Peyer's patch (tissue), 4 donors: ENCODE data around the gene WWTR1.

ENCODE experiments used
- CTCF ChIP-seq, 6 experiments: fragments of 450-650 bp in 4 of 6; fragments of 200-600 bp in 2 of 6; sonication (generic) in 1 of 6; IDR thresholded peaks; one replicate each; pipeline ENCODE4 v1.5.1; 2017 to 2019; ENCODE audit warnings: antibody characterized with exemption in 6 of 6, mild to moderate bottlenecking in 3 of 6, moderate library complexity in 1 of 6
- POLR2A ChIP-seq, 2 donors: fragments of 450-650 bp; IDR thresholded peaks; one replicate each; pipeline ENCODE4 v1.5.1; 2017; ENCODE audit warnings: antibody characterized with exemption in 2 of 2, mild to moderate bottlenecking in 2 of 2, moderate library complexity in 2 of 2

GRCh38 chr3:149639093-149639486 lies 18.7 kb downstream of the WWTR1 start:
- TF ChIP-seq CTCF (IDR thresholded peaks at IDR 0.05) (no peak), POLR2A (IDR thresholded peaks at IDR 0.05) (no peak)
